Measurements from ENCODE around the gene CAPN2. TPM values are rescaled to one million over a fixed set of nuclear protein-coding genes. Genes with fewer than 3 reads are reported as not detected.

Gene CAPN2
- total RNA-seq, 2 experiments from 2014 or later: not detected

DNA sequence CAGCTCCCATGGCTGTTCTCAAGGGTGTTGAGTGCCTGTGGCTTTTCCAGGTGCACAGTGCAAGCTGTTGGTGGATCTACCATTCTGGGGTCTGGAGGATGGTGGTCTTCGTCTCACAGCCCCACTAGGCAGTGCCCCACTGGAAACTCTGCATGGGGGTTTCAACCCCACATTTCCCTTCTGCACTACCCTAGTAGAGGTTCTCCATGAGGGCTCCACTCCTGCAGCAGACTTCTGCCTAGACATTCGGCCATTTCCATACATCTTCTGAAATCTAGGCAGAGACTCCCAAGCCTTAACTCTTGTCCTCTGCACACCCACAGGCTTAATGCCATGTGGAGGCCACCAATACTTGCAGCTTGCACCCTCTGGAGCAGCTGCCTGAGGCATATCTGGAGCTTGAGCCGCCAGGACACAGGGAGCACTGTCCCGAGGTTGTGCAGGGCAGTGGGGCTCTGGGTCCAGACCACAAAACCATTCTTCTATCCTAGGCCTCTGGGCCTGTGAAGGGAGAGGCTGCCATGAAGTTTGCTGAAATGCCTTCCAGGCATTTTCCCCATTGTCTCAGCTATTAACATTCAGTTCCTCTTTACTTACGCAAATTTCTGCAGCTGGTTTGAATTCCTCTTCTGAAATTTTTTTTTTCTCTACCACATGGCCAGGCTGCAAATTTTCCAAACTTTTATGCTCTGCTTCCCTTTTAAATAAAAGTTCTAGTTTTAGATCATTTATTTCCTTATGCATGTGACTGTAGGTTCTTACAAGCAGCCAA, 38.0 kb upstream of the CAPN2 start:
- Histone ChIP-seq H3K27ac (ENCODE audit: low read depth, low read length, poor library complexity, severe bottlenecking) (no peak overlapping the region), H3K4me1 (ENCODE audit: insufficient read depth, low read length, poor library complexity, severe bottlenecking) (no peaks in the 10 kb centered on the region), H3K4me3 (ENCODE audit: low read depth, low read length, poor library complexity, severe bottlenecking) (no peak overlapping the region), H4K20me1 (ENCODE audit: insufficient read depth, low read length) (no peaks in the 10 kb centered on the region), H2AFZ (ENCODE audit: low read length) (no peak overlapping the region), H3K36me3 (ENCODE audit: insufficient read depth, low read length) (no peaks in the 10 kb centered on the region), H3K9me3 (ENCODE audit: low read length) (no peaks in the 10 kb centered on the region), H3K9me2 (ENCODE audit: insufficient read depth, low read length) (no peaks in the 10 kb centered on the region), H3K79me2 (ENCODE audit: insufficient read depth, low read depth, low read length) (no peaks in the 10 kb centered on the region), H3K4me2 (ENCODE audit: low read length) (no peak overlapping the region)
- intact Hi-C loops (cut with micrococcal nuclease; ENCODE audit: unreplicated experiment): no loop called here
- TF ChIP-seq, protein P1, sequence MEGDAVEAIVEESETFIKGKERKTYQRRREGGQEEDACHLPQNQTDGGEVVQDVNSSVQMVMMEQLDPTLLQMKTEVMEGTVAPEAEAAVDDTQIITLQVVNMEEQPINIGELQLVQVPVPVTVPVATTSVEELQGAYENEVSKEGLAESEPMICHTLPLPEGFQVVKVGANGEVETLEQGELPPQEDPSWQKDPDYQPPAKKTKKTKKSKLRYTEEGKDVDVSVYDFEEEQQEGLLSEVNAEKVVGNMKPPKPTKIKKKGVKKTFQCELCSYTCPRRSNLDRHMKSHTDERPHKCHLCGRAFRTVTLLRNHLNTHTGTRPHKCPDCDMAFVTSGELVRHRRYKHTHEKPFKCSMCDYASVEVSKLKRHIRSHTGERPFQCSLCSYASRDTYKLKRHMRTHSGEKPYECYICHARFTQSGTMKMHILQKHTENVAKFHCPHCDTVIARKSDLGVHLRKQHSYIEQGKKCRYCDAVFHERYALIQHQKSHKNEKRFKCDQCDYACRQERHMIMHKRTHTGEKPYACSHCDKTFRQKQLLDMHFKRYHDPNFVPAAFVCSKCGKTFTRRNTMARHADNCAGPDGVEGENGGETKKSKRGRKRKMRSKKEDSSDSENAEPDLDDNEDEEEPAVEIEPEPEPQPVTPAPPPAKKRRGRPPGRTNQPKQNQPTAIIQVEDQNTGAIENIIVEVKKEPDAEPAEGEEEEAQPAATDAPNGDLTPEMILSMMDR (conservative IDR thresholded peaks at IDR 0.05; ENCODE audit: low read length): no peak
- TF ChIP-seq EZH2phosphoT487 (IDR thresholded peaks at IDR 0.05; ENCODE audit: borderline replicate concordance, low read depth, low read length): no peak
- DNase-seq (ENCODE audit: low spot score): no peak
- CTCF ChIA-PET (ENCODE audit: unreplicated experiment): no interaction called here
- BruUV-seq (replicated peaks): no TSS peak
- POLR2A ChIA-PET: interaction anchor here (0.7 kb wide), 1 partner anchor 135 kb away, joined by 3 read pairs; no protein-coding TSS in a partner anchor

DNA sequence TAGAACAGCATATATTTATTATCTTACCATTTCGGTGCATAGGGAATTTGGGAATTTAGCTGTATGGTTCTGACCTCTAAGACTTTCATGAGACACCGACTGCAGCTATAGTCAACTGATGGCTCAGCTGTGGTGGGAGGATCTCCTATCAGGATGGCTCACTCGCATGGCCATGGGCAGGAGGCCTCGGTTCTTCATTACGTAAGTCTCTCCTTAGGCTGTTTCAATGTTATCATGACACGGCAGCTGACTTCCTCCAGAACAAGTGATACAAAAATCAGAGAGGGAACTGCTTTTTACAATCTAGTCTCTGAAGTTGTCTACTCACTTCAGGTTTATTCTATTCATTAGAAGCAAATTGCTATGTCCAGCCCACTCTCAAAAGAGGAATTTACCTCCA, 33.5 kb upstream of the CAPN2 start:
- no TSS peak for BruUV-seq (replicated peaks)
- no peaks in the 10 kb centered on the region for H3K9me2 ChIP-seq (ENCODE audit: insufficient read depth, low read length)

More for the DNA sequence above, 33.5 kb upstream of the CAPN2 start:
- Histone ChIP-seq H3K9me3 (ENCODE audit: low read length) (no peaks in the 10 kb centered on the region), H2AFZ (ENCODE audit: low read length) (no peak overlapping the region), H3K36me3 (ENCODE audit: insufficient read depth, low read length) (no peaks in the 10 kb centered on the region), H3K4me3 (ENCODE audit: low read depth, low read length, poor library complexity, severe bottlenecking) (no peak overlapping the region), H3K79me2 (ENCODE audit: insufficient read depth, low read depth, low read length) (no peaks in the 10 kb centered on the region), H3K27ac (ENCODE audit: low read depth, low read length, poor library complexity, severe bottlenecking) (no peak overlapping the region), H3K4me2 (ENCODE audit: low read length) (no peak overlapping the region), H3K4me1 (ENCODE audit: insufficient read depth, low read length, poor library complexity, severe bottlenecking) (no peaks in the 10 kb centered on the region), H4K20me1 (ENCODE audit: insufficient read depth, low read length) (no peaks in the 10 kb centered on the region; the same call in 1 of the 2 replicates)
- TF ChIP-seq, protein P1 (conservative IDR thresholded peaks at IDR 0.05; ENCODE audit: low read length): no peak
- TF ChIP-seq EZH2phosphoT487 (IDR thresholded peaks at IDR 0.05; ENCODE audit: borderline replicate concordance, low read depth, low read length): no peak
- intact Hi-C loops (cut with micrococcal nuclease; ENCODE audit: unreplicated experiment): no loop called here
- no peak for DNase-seq (ENCODE audit: low spot score)
- ChIA-PET CTCF (ENCODE audit: unreplicated experiment) (no interaction called here), POLR2A (interaction anchor here (0.9 kb wide), 1 partner anchor 234 kb away, joined by 4 read pairs; no protein-coding TSS in a partner anchor)

Measured in OCI-LY7 (cell line).